Superior temporal gyrus (tissue), 1 donor: ENCODE measurements around the gene ZNF32.
A peak's percentile ranks its signal among the peaks of the same experiment; 100 is the strongest.
"Not testable (repeated sequence)": the region's sequence is repeated elsewhere in the genome, so short reads cannot be mapped to it uniquely, and the experiment has no call there.

ENCODE experiments used
- DNase-seq: peaks from one replicate; pipeline ENCODE4 v3.0.0-alpha.2; 2016; ENCODE audit errors: extremely low spot score

The ZNF32 gene

DNA sequence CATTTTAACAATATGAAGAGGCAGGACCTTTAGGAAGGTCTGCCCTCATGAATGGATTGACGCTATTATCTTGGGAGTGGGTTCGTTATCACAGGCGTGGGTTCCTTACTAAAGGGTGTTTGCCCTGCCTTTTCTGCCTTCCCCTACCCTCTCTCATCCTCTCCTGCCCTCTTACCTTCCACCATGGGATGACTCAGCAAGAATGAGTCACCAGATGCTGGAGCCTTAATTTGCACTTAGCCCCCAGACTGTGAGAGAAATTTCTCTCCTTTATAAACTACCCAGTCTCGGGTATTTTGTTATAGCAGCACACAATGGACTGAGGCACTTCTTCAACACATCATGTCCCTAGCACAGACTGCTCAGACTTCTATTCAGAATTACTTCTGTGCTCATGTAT, 31.4 kb upstream of the ZNF32 start:
- DNase-seq = no peak

DNA sequence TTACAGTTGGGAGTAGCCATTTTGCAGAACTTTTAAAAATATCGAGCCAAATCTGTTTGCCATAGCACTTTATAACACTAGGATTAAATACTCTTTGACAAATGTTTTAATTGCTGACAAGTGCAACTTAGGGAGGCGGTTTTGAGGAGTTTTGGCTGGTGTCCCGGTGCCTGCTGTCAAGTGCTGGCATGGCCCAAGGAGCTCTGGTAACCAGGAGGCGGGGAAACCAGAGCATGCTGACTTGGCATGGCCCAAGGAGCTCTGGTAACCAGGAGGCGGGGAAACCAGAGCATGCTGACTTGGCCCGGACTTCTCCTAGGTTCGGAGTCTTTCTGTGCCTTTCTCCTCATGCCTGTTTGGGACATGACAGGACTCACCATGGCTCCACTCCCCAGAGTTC, 30.8 kb upstream of the ZNF32 start:
- DNase-seq = peak; percentile 48

DNA sequence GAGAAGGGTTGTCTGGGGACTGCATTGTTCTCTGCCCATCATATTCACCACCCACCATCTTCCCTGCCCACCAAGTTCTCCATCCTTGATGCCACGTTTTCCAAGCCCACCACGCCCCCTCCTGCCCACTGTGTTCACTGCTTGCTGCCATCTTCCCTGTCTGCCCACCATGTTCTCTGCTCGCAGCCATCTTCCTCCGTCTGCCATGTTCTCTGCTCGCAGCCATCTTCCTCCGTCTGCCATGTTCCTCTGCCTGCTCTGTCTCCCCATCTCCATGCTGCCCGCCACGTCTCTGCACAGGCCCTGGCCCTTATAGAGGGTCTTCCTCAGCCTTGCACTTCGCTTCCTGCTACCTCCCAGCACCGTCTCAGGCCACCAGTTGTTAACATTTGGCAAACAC, 30.0 kb upstream of the ZNF32 start:
- DNase-seq = no peak

DNA sequence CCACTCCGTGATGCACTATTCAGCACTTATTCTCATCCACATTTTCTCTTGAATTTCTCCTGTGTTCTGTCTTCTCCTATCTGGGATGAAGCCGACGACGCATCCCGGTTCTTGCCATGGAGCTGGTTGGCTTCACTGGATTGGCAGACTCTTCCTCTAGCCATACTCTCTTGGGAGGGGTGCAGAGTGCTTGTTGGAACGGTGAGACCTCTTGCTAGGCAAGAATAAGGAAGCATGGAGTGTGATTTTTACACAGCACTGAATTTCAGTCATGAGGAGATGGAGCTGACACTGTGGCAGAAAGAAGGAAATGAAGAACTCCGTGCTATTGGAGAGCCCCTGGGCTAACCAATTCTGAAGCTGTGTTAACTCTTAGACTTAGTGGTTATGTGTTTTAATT, 28.2 kb upstream of the ZNF32 start:
- no peak for DNase-seq

DNA sequence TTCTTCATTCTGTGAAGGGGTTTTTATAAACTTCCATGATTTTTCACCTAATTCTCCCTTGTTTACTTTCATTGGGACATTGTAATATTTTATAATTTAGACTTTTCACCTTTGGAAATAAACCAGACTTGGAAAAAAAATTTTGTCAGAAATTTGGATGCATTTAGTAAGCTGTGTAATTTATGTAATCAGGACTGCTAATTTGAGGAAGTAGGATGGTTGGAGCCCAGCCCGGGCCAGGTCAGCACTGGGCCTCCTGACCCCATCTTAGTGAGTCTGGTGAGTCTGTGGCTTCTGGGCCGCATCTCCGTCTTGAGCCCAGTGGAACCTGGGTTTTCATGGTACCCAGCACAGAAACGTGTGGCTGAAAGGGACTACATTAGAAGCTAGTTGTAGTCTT, 27.6 kb upstream of the ZNF32 start:
- no peak for DNase-seq

DNA sequence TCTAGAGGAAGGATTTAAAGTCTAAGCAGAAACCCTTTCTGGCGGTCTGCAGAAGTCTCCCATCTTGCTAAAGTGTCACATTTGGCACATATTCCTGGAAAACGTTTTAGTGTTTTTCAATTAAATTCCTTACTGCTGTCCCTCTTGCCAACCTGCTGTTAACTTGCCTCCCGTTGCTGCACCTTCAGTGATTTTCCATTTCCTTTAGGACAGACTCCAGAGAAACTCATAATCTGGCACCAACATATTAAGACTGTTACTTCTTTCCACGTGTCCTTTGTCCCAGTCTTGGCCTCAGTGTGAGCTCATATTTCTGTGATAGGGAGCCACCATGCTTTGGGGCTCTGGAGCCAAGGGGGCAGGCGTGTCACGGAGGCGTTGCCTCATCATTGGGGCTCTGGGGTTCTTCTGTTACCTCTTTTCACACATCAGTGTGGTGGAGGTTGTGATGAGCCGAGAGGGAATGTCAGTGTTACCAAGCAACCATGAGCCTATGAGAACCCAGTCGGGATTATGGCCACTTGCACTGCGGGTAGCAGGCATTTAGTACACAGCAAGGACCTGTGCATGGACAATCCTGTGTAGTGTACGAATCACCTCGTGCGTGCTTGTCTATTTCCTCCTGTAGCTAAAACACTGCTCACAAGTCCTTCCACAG, 26.0 kb upstream of the ZNF32 start:
- no peak for DNase-seq

DNA sequence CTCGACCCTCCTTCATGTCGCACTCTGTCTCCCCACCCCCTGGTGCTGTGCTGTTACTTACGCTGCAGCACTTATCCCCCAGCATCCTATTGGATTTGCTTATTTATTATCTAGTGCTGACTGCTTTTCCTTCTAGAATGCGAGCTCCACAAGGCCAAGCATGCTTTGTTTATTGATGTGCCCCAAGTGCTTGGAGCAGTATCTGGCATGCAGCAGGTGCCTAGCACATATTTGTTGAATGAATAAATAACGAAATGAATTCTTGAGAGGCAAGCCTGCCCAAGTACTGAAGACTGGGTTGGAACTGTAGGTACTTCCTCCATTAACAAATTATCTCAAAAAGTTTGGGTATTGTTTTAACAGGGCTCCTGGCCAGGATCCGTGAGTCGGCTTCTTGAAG, 24.8 kb upstream of the ZNF32 start:
- DNase-seq = no peak

DNA sequence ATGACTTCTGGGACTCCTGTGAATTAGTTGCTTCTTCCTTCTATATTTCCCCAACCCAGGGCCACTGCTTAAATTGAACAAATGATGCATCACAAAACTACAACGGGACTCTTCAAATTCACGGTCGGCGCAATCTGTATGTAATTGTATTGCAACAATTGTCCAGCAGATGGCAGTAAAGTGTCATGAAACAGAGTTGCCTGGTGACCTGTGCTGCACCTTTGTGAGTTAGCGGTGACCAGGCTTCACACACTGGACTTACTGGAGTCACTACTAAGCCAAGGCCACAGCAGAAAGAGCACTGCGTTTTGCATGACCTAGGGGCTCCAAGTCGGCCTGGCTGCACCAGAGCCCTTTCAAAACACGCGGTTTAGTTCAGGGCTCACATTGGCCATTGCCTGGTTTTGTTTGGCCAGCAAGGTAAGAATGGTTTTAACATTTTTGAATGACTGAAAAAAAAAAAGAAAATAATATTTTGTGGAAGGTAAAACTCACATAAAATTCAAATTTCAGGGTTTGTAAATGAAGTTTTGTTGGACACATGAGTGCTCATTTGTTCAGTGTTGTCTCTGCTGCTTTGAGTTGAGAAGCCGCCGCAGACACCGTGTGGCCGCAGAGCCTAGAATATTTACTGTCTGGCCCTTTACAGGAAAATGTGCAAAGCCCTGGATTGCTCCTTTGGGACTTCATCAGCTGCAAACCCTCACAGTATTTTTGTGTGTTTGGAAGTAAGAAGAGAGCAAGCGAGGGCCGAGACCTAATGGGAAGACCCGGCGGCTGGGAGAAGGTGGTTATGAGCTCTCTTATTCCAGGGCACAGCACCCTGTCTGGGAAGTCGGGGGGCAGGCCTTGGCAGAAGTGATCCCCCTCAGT, 23.2 kb upstream of the ZNF32 start:
- peak; percentile 90 for DNase-seq

DNA sequence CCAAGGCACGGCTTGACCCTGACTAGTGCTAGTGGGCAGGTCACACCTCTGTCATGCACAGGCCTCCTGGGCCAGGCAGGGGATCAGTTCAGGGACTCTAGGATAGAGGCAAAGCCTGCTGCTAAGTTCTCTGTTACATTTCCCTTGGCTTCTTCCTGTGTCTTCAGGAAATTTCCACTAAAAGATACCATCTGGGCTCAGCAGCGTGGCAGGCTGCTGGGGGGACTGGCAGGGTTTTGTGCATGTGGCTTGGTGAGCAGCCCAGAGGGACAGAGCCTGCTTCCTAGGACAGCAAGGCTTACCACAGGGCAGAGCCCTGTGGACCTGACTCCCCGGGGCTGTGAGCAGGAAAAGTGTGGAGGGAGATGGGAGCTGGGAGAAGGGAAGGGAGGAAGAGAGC, 20.7 kb upstream of the ZNF32 start:
- no peak for DNase-seq

DNA sequence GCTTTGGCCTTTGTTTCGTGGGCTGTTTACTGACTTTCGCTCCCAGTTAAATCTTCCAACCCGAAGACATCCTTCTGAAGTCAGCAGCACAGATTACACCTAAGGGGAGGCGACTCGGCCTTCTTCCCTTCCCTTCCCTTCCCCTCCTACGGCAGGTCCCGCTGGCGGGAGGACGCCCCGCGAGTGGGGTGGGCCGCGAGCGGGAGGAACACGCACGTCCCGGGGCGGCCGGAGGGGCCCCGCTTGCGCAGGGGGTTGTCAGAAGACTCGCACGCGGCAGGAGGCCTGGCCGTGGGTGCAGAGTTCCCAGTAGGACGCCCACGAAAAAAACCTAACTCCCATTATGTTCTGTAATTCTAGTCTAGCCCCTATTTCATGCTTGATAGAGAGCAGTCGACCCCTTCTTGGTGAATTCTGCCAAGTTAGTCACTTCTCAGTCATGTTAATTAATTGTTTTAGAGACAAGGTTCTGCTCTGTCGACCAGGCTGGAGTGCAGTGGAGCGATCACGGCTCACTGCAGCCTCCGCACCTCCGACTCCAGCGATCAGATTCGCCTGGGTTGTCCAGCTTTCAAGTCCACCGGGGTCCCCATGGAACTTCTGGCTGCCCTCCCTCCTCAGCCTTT, 19.2 kb upstream of the ZNF32 start:
- DNase-seq = no peak

DNA sequence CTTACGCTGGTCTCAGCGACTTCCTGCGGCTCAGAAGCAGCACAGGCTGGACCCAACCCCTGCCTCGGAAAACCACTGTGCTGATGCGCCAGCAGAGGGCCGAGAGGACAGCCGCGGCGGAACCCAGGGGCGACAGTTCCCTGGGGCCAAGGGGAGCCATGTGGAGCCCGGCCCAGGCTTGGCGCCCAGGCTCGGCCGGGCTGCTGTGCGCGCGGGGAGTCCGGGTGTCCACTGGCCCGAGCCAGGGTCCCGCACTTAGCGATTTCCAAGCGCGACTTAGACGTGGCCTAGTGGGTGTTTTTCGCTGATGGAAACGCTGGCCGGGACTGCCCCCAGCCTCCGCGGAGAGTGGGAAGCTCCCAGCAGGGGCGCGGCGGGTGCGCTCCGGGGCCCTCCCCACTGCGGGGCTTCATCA, 18.6 kb upstream of the ZNF32 start:
- no peak for DNase-seq

DNA sequence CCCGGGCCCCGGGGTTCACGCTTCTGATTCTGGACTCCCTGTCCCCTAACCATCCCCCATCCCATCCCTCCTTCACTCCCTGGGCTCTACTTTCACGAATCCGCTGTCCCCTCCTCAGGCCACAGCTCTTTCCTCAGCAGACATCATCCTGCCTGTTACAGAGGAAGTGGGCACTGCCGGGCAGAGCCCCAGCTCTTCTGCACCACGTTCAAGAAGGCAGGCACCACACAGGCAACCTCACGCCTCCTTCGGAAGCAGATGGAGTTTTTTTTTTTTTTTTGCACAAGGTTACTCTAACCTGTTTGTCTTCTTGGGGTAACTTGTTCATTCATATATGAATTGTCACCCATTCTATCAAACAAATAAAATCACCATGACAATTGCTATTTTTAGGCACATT, 17.9 kb upstream of the ZNF32 start:
- no peak for DNase-seq

DNA sequence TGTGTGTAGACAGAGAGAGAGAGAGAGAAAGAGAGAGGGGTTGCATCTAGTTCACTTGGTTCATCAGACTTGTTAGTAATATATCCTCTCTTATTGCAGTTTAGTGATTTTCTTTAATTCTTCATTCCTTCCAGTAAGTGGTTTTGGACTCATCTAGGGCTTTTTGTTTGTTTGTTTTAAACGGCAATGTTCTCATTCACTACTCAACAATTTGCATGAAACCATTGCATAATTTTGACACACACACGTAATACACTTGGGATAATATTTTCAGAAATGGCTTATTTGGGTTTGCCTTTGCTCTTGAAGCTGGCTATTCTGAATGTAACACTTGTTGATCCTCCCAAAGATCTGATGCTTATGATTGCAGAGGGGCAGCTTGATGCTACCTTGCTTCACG, 16.4 kb upstream of the ZNF32 start:
- no peak for DNase-seq

DNA sequence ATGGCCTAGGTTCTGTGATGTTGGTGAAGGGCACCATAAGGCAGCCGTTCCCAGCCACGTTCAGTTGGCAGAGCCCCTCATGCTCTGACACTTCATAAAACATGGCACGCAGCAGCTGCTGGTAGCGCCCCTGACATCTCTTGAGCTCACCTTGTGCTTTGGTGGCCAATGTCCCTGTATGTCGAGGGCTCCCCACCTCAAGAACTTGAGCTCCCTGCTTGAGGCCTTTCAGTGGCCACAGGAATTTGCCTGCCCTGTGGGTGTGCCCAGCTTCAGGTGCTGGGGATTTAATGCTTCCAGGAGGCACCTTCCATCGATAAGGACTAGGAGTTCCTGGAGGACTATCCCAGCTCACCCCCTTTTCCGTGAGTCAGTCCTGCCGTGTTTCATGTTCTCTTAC, 9.5 kb upstream of the ZNF32 start:
- DNase-seq = no peak

DNA sequence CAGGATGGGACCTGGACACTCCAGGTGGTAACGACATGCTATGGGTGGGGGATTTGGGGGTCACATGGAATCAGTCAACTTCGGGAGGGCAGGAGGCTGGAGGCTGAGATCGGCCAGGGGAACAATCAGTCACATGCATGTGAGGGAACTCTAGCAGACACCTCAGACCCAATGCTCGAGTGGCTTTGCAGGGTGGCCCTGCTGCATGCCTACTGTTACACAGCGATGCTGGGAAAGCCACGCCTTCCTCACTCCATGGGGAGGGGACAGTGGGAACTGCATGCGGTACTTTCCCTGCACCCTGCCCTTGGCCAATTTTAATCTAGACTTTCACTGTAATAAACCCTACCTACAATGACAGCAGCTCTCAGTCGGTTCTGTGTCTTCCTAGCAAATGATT, 6.6 kb upstream of the ZNF32 start:
- DNase-seq = no peak

DNA sequence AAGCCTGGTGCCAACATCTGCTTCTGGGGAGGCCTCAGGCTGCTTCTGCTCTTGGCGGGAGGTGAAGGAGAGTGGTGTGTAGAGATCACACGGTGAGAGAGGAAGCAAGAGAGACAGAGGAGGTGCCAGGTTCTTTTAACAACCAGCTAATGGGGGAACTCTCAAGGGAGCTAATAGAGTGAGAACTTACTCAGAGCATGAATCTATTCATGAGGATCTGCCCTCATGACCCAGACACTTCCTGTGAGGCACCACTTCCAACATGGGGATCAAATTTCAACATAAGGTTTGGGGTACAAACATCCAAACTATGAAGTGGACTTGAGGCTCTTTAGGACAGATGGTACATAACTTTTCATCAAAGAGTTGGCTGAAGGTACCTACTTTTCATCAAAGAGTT, 5.1 kb upstream of the ZNF32 start:
- DNase-seq = no peak

DNA sequence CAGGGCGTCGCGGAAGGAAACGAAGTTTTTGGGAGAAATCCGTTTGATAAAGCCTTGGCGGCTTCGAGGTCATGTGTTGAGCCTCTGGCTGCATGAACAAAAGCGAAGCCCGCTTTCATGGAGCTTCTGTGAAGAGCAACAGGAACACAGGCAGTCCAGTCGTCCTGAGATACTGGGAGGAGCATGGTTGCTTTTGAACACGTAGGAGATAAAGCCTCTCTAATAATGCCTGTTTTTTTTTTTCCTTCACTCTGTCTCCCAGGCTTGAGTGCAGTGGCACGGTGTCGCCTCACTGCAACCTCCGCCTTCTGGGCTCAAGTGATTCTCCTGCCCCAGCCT, 473 bp upstream of the ZNF32 start:
- no peak for DNase-seq

DNA sequence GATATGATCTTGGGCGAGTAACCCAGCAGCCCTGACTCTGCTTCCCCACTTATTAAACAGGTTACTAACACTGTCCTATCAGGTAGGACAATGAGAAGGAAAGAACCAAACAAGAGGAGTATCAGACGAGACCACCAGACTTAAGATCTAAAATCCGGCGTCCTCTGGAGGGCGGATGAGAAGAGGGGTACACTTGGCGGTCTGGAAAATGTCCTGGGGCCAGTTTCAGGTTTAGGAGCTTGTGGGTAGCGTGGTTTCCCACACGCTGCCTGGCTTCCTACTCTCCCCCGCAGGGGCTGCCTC, 635 bp downstream of the ZNF32 start:
- peak; percentile 13 for DNase-seq

DNA sequence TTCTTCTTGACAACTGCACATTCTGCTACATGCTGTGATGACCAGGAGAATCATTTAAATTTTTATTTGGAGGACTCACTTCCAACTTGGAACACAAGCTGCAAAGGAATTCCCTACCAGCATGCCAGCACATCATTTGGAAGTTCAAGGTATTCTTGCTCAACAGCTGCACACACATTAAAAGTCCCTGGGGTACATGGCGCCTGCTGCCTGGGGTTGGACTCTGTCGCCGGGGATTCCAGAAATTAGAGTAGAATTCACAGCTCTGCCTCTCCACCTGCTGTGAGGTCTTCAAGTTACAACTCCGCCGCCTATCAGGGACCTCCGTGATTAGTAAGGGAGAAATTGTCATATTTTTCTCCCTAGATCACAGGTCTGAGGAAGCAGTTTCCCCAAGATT, 1.1 kb downstream of the ZNF32 start:
- no peak for DNase-seq

DNA sequence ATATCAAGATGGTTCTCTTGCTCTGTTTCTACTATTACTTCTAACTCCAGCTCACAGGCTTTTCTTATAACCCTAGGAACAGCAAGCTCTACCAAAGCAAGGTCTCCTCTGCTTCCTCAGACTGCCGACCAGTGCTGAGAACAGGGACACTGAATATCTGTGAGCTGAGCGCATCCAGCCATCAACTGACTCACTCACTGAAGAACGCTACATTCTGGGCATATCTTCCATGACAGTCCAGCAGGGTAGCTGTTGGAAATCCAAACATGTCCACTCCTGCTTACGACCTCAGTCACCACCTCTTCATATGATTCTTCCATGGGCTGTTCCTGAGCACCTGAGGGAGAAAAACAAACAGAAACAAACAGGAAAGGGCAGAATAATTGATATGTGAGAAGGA, 2.8 kb downstream of the ZNF32 start:
- no peak for DNase-seq

DNA sequence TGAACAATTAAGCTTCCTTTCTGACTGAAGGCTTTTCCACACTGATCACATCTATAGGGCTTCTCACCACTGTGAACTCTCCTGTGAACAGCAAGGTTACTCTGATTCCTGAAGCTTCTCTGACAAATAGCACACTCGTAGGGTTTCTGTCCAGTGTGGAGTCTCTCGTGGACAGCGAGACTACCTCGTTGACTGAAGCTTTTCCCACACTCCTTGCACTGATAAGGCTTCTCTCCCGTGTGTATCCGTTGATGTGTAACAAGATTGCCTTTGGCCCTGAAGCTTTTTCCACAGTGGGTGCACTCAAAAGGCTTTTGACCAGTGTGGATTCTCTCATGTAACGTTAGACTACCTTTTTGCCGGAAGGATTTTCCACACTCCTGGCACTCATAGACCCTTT, 4.4 kb downstream of the ZNF32 start:
- DNase-seq = no peak

DNA sequence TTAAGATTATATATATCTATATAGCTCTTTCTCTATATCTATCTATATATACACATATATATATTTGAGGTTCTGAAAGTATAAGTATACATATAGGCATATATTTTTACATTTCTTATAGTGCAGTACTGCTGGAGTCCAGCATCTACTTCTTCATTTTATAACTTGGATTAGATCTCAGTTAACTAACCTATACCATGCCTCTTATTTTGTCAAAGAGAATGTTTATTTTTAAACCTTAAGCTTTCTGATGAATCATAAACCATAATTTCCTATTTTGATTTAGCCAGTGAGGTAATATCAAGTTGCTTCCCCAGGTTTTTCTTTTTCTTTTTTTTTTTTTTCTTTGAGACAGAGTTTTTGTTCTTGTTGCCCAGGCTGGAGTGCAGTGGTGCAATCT, 8.1 kb downstream of the ZNF32 start:
- no peak for DNase-seq

DNA sequence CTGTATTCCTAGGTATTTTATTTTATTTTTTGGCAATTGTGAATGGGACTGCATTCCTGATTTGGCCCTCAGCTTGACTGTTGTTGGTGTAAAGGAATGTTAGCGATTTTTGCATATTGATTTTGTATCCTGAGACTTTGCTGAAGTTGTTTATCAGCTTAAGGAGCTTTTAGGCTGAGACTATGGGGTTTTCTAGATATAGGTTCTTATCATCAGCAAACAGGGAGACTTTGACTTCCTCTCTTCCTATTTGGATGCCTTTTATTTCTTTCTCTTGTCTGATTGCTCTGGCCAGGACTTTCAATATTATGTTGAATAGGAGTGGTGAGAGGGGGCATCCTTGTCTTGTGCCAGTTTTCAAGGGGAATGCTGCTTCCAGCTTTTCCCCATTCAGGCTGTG, 12.9 kb downstream of the ZNF32 start:
- DNase-seq = not testable (repeated sequence)
